Measurements from ENCODE around the gene SCAF4.
"Not testable (repeated sequence)": the region's sequence is repeated elsewhere in the genome, so short reads cannot be mapped to it uniquely, and the experiment has no call there.

Gene SCAF4

DNA sequence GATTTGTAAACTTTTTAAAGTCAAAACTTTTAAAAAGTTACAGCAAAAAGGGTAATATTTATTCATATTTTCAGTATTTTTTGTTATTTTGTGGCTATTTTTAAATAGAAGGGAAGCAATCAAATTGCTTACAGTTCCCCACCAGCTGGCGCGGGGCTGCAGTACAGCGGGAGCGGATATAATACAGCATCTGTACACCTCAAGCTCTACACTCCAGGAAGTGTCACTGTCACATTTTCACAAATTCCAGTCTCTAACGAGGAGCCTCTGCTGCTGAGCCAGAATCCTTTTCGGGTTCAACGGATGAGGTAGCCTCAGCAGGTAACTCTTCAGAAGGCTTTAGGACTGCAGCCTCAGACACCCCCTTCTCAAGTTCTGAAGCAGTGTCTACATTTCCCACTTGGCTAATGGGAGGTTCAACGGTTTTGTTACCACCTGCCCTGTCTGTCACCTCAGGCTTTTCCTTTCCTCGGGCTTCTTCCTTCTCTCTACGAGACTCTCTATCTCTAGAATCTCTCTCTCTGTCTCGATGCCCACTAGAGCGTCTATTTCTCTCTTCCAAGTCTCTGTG is 60.7 kb downstream of the SCAF4 start:
- DNase-seq (ENCODE audit: low read depth) = no peak

DNA sequence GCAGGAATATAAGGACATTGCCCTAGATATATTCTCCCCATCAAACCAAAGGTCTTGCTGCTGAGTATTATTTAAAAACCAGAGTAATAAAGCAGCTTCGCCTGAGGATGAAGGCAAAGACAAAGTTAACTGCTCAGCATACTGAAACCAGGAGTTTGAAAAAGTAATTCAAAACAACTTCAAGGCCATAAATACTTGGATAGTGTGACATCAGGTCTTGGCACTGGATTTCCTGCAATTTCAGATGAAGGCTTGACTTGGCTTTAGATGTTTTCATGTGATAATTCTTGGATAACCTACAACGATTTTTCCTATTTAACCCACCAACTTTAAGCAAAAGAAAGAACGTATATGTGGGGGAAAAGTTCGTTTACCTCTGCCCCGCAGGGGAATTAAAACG is 61.8 kb downstream of the SCAF4 start:
- no peak for DNase-seq (ENCODE audit: low read depth)

DNA sequence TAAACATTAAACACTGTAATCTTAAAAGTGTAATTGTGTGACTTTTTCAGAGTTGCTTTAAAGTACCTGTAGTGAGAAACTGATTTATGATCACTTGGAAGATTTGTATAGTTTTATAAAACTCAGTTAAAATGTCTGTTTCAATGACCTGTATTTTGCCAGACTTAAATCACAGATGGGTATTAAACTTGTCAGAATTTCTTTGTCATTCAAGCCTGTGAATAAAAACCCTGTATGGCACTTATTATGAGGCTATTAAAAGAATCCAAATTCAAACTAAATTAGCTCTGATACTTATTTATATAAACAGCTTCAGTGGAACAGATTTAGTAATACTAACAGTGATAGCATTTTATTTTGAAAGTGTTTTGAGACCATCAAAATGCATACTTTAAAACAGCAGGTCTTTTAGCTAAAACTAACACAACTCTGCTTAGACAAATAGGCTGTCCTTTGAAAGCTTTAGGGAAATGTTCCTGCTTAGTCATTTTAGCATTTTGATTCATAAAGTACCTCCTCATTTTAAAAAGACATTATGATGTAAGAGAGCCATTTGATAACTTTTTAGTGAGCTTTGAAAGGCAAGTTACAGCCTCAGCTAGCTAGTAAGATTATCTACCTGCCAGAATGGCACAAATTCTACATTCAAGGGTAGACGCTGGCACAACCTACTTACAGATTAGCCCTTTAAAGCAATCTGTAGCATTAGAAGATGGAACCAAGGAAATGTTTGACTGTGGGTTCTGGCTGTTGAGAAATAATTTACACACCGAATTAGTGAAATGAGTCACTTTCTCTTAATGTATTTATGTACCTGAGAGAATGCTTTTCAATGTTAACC is 63.0 kb downstream of the SCAF4 start:
- no peak for DNase-seq (ENCODE audit: low read depth)

DNA sequence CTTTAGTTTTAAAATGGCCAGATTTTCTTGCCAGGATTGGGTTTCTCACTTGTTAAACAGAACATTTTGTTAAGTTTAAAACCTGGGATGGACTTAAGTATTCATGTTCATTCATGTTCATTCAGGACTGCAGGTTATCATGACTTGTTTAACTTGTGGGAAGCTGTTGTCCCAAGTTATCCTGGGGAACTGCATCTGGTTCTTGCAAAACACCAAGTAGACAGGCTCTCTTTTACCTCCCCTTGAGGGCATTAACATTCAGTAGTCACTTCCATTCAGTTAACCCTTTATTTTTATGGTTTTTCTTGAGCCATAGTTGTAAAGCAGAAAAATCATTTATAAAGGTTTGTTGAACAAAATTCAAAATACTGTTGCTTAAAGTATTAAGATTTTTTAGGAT is 64.3 kb downstream of the SCAF4 start:
- DNase-seq (ENCODE audit: low read depth) = no peak

DNA sequence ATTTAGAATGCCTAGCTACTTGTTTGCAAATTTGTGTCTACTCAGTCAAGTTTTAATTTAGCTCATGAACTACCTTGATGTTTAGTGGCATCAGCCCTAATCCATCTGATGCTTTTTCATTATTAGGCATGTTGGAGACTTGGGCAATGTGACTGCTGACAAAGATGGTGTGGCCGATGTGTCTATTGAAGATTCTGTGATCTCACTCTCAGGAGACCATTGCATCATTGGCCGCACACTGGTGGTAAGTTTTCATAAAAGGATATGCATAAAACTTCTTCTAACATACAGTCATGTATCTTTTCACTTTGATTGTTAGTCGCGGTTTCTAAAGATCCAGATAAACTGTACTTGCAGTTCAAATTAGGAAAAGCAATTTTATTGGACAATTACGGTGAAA is 64.8 kb downstream of the SCAF4 start:
- DNase-seq (ENCODE audit: low read depth) = no peak

DNA sequence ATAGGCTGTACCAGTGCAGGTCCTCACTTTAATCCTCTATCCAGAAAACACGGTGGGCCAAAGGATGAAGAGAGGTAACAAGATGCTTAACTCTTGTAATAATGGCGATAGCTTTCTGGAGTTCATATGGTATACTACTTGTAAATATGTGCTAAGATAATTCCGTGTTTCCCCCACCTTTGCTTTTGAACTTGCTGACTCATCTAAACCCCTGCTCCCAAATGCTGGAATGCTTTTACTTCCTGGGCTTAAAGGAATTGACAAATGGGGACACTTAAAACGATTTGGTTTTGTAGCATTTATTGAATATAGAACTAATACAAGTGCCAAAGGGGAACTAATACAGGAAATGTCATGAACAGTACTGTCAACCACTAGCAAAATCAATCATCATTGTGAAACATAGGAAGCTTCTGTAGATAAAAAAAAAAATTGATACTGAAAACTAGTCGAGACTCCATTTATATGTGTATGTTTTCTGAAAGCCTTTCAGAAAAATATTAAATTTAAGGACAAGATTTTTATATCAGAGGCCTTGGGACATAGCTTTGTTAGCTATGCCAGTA is 65.4 kb downstream of the SCAF4 start:
- no peak for DNase-seq (ENCODE audit: low read depth)

DNA sequence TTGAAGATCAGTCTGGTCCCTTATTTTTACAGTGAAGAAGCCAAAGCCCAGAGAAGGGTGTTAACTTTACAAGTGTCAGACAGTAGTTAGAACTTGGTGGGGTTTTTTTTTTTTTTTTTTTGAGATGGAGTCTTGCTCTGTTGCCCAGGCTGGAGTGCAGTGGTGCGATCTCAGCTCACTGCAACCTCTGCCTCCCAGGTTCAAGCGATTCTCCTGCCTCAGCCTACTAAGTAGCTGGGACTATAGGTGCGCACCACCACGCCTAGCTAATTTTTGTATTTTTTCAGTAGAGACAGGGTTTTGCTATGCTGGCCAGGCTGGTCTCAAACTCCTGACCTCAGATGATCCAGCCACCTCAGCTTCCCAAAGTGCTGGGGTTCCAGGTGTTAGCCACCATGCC is 66.0 kb downstream of the SCAF4 start:
- not testable (repeated sequence) for DNase-seq (ENCODE audit: low read depth)

DNA sequence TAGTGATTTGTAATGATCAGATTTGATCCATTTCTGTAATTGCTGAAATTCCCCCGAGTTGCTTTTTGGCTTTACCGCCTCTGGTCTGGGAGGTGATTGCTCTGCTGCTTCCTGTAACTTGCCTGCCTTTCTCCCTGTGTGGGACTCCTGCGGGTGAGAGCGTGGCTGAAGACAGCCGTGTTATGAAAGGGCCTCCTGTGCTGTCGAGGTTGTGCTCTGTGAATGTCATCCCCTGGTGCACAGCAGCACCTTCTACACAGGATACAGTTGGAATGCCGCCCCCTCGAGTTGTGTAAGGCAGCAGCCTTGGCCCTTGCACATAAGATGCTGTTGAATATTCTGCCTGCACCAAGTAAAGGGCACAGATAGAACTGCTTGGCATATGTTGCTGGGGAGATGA is 66.5 kb downstream of the SCAF4 start:
- no peak for DNase-seq (ENCODE audit: low read depth)

DNA sequence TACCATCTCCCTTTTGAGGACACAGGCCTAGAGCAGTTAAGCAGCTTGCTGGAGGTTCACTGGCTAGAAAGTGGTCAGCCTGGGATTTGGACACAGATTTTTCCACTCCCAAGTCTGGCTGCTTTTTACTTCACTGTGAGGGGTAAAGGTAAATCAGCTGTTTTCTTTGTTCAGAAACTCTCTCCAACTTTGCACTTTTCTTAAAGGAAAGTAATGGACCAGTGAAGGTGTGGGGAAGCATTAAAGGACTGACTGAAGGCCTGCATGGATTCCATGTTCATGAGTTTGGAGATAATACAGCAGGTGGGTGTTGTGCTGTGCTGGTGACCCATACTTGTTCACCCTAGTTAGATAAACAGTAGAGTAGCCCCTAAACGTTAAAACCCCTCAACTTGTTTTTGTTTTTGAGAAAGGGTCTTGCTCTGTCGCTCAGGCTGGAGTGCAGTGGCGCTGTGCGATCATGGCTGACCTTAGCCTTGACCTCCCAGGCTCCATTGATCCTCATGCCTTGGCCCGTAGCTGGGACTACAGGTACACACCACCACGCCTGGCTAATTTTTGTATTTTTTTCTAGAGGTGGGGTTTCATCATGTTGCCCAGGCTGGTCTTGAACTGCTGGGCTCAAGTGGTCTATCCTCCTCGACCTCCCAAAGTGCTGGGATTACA is 68.2 kb downstream of the SCAF4 start:
- no peak for DNase-seq (ENCODE audit: low read depth)

DNA sequence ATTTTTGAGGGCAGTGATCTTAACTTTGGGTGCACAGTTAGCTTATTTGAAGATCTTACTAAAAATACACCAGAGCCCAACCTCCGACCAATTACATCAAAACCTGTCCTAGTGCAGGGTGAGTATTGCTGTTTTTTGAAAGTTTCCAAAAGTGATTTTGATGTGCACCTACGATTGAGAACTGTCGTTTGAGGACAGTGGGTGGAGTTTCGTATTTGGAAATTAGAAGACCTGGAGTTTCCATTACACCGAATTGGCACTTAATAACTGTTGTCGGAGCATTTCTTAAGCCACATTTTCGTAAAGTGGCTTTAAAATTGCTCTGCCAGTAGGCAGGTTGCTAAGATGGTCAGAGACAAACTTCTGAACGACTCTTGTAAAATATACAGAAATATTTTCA is 71.3 kb downstream of the SCAF4 start:
- DNase-seq (ENCODE audit: low read depth) = no peak

DNA sequence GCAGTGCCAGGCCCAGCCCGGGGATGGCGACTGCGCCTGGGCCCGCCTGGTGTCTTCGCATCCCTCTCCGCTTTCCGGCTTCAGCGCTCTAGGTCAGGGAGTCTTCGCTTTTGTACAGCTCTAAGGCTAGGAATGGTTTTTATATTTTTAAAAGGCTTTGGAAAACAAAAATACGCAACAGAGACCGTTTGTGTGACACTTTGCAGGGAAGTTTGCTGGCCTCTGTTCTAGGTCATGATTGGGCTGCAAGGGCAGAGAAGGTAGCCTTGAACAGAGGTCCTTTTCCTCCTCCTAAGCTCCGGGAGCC is 71.7 kb downstream of the SCAF4 start:
- DNase-seq (ENCODE audit: low read depth) = no peak

DNA sequence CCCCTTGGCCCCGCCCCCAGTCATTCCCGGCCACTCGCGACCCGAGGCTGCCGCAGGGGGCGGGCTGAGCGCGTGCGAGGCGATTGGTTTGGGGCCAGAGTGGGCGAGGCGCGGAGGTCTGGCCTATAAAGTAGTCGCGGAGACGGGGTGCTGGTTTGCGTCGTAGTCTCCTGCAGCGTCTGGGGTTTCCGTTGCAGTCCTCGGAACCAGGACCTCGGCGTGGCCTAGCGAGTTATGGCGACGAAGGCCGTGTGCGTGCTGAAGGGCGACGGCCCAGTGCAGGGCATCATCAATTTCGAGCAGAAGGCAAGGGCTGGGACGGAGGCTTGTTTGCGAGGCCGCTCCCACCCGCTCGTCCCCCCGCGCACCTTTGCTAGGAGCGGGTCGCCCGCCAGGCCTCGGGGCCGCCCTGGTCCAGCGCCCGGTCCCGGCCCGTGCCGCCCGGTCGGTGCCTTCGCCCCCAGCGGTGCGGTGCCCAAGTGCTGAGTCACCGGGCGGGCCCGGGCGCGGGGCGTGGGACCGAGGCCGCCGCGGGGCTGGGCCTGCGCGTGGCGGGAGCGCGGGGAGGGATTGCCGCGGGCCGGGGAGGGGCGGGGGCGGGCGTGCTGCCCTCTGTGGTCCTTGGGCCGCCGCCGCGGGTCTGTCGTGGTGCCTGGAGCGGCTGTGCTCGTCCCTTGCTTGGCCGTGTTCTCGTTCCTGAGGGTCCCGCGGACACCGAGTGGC is 72.2 kb downstream of the SCAF4 start, which contains the start of gene SOD1:
Gene SOD1 (plus strand): TSS at position 158 of the 723 bp plus-strand sequence. CDS start 77 bp downstream, at position 235.
- DNase-seq (ENCODE audit: low read depth) = peak; percentile 95

DNA sequence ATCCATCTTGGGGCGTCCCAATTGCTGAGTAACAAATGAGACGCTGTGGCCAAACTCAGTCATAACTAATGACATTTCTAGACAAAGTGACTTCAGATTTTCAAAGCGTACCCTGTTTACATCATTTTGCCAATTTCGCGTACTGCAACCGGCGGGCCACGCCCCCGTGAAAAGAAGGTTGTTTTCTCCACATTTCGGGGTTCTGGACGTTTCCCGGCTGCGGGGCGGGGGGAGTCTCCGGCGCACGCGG is 72.7 kb downstream of the SCAF4 start:
- DNase-seq (ENCODE audit: low read depth) = no peak

DNA sequence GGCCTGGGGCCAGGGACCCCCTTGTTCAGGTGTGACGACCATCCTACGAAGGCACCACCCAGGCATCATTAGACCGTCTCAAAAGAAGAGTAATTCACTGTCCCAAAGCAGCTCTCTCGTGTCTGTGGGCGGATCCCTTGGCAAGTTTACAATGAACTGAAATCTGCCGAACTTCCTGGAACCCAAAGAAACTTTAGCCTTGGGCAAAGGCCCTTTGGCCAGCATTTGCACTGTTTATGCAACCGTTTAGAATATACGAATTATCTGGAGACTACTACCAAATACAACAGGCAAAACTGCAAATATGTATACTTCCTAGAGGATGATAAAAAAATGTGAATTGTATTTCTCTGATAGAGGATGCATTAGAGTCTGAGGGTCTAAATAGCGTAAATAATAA is 73.9 kb downstream of the SCAF4 start:
- no peak for DNase-seq (ENCODE audit: low read depth)

DNA sequence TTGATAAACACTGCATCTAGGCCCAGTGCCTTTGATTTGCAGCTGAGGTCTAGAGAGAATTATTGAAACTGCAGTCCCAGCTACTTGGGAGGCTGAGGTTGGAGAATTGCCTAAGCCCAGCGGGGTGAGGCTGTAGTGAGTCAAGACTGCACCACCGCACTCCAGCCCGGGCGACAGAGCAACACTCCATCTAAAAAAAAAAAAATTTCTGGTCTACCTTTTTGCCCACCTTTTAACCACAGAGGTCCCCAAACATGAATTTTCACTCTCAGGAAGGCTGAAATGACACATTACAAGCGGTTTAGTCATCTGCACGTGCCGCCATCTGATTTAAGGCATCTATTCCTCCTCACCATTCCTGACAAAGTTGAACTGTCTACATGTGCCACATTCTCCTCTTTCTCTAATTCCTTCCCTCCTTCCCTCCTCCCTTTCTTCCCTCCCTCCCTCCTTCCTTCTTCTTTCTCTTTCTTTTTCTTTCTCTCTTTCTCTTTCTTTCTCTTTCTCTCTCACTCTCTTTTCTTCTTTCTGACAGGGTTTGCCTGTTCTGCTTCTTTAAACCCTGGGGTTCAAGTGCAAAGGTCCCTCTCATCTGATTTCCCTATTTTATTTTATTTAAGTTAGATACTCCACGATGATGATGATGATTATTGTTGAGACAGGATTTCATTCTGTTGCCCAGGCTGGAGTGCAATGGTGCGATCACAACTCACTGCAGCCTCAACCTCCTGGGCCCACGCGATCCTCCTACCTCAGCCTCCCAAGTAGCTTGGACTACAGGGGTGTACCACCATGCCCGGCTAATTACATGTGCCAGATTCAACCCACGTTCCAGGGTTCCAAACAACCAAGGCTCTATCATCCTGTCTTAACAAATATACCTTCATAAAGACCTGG is 75.5 kb downstream of the SCAF4 start:
- DNase-seq (ENCODE audit: low read depth) = no peak

DNA sequence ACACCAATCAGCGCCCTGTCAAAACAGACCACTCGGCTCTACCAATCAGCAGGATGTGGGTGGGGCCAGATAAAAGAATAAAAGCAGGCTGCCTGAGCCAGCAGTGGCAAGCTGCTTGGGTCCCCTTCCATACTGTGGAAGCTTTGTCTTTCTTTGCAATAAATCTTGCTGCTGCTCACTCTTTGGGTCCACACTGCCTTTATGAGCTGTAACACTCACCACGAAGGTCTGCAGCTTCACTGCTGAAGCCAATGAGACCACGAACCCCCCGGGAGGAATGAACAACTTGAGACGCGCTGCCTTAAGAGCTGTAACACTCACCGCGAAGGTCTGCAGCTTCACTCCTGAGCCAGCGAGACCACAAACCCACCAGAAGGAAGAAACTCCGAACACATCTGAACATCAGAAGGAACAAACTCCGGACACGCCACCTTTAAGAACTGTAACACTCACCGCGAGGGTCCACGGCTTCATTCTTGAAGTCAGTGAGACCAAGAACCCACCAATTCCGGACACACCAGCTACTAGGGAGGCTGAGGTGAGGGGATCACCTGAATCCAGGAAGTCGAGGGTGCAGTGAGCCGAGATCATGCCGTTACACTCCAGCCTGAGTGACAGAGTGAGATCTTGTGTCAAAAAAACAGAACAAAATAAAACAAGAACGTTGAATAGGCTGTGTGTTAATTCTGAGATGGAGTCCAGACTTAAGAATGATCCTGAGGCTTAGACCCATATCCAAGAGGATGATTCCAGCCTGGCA is 76.9 kb downstream of the SCAF4 start:
- not testable (repeated sequence) for DNase-seq (ENCODE audit: low read depth)

DNA sequence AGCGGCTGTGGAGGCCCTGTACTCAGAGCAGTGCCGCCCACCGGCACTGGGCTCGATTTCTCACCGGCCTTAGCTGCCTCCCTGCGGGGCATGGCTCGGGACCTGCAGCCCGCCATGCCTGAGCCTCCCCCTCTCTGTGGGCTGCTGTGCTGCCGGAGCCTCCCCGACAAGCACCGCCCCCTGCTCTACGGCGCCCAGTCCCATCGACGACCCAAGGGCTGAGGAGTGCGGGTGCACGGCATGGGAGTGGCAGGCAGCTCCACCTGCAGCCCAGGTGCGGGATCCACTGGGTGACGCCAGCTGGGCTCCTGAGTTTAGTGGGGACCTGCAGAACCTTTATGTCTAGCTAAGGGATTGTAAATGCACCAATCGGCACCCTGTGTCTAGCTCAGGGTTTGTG is 77.6 kb downstream of the SCAF4 start:
- no peak for DNase-seq (ENCODE audit: low read depth)

DNA sequence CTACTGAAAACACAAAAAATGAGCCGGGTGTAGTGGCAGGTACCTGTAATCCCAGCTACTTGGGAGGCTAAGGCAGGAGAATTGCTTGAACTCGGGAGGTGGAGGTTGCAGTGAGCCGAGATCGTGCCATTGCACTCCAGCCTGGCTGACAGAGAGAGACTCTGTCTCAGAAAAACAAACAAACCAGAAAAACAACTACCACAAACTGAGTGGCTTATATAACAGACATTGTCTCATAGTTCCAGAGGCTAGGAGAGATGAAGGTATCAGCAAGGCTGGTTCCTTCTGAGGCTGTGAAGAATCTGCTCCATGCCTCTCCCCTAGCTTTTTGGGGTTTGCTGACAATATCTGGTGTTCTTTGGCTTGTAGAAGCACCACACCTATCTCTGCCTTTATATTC is 80.4 kb downstream of the SCAF4 start:
- not testable (repeated sequence) for DNase-seq (ENCODE audit: low read depth)

DNA sequence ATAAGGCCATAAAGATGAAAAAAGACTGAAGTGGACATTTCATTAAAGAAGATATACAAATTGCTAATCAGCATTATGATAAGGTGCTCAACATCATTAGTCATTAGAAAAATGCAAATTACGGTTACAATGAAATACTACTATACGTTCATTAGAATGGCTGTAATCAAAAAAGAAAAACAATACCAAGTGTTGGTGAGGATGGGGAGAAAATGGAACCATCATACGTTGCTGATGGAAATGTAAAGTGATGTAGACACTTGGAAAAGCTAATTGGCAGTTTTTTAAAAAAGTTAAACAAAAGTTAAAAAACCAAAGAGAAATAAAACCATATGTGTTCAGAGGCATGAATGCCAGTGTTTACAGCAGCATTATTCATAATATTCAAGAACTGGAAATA is 81.0 kb downstream of the SCAF4 start:
- no peak for DNase-seq (ENCODE audit: low read depth)

DNA sequence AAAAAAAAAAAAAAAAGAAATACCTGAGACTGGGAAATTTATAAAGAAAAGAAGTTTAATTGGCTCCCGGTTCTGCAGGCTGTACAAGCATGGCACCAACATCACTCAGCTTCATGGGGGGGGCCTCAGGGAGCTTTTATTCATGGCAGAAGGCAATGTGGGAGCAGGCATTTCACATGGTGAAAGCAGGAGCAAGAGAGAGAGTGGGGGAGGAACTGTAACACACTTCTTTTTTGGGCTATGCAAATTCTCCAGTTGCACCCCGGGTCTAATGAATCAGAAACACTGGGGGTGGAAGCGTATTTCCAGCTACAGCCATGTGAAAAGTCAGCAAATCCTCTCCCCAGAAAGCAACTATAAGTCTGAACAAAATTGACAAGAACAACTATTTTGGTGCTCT is 84.3 kb downstream of the SCAF4 start:
- no peak for DNase-seq (ENCODE audit: low read depth)

DNA sequence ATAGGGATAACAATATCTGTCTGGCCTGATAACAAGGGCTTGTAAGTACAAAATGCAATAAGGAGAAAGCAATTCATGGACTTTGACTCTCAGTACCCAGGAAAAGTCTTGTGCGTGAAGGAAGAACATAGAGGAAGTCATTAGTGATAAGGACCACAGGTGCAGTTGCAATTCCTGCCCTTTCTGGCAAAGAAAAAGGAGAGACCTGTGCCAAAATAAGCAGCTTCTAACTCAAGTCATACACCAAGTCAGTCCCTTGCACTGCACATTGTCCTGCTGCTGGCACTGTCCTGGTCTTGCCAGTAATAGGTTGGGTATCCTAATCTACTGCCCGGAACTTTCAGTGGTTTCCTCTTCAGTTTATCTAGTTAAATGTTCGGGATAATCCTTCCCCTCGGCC is 87.3 kb downstream of the SCAF4 start:
- no peak for DNase-seq (ENCODE audit: low read depth)
